ENCODE results near the gene PCSK6. TPM values are rescaled to one million over a fixed set of nuclear protein-coding genes. Genes with fewer than 3 reads are reported as not detected.

The PCSK6 gene
- total and polyA plus RNA-seq, 2 of the 8 experiments (the other 6 are each of a cell fraction or from before 2014, with no cell fraction given): 1.9 to 4.0 TPM

GRCh38 chr15:101503296-101503599 lies 13.7 kb upstream of the PCSK6 start:
- no peak overlapping the region for H3K27ac ChIP-seq (ENCODE audit: low read depth, low read length)
- no peak for TF ChIP-seq RFX5 (IDR thresholded peaks at IDR 0.05; ENCODE audit: borderline replicate concordance, low read depth, low read length)
- TF ChIP-seq RAD21 (IDR thresholded peaks at IDR 0.05 in 1 of 2, conservative IDR thresholded peaks at IDR 0.05 in 1 of 2; ENCODE audit: low read depth in 2 of 2, low read length in 2 of 2): no peak
- TF ChIP-seq CBX5 (IDR thresholded peaks at IDR 0.05; ENCODE audit: low read depth, low read length): no peak
- no peak for TF ChIP-seq ZNF274 (IDR thresholded peaks at IDR 0.05; ENCODE audit: borderline replicate concordance, extremely low read depth, low read length)
- no peak for TF ChIP-seq BCL11A (IDR thresholded peaks at IDR 0.05; ENCODE audit: low read depth in 2 of 2, low read length in 2 of 2)

More at GRCh38 chr15:101503296-101503599, 13.7 kb upstream of the PCSK6 start:
- no peak overlapping the region for H2BK5ac ChIP-seq (ENCODE audit: low read depth, low read length)
- H3K79me2 ChIP-seq (ENCODE audit: control insufficient read depth in 1 of 2, insufficient read depth in 2 of 2, low read length in 2 of 2): no peaks in the 10 kb centered on the region
- H3K4me3 ChIP-seq (ENCODE audit: extremely low read depth in 1 of 4, insufficient read depth in 2 of 4, low read depth in 3 of 4, low read length in 4 of 4): no peak overlapping the region
- ChIA-PET CTCF (ENCODE audit: partially characterized antibody) (interaction anchor here (1.0 to 3.9 kb wide), 14 partner anchors 19 to 208 kb away, joined by 3 to 31 read pairs (median 6); no protein-coding TSS in a partner anchor), POLR2A (ENCODE audit: partially characterized antibody) (no interaction called here)
- no peak overlapping the region for H2BK20ac ChIP-seq (ENCODE audit: low read length)
- H3K23ac ChIP-seq (ENCODE audit: insufficient read length): no peak overlapping the region
- H3K79me1 ChIP-seq (ENCODE audit: low read depth, low read length): no peaks in the 10 kb centered on the region
- no peak overlapping the region for H3K4me2 ChIP-seq (ENCODE audit: insufficient read depth in 1 of 2, low read depth in 2 of 2, low read length in 2 of 2)
- no peak overlapping the region for H2BK120ac ChIP-seq (replicated peaks; ENCODE audit: low read depth, low read length)
- no peak overlapping the region for H4K5ac ChIP-seq (ENCODE audit: insufficient read length, low read depth, low read length)
- FAIRE-seq: no peak
- no peak overlapping the region for H2AFZ ChIP-seq (ENCODE audit: low read length)
- WGBS, 2 experiments (ENCODE audit: extremely low coverage in 1 of 2, insufficient coverage in 1 of 2, insufficient read length in 1 of 2, insufficient replicate concordance in 2 of 2, low coverage in 1 of 2, low lambda C conversion rate in 2 of 2, missing lambda C conversion rate in 1 of 2): 91% methylated on average over 9 of the region's 9 CpGs; no CpG with 5 or more reads in 1 of the 2 experiments
- no peak overlapping the region for H4K8ac ChIP-seq (ENCODE audit: extremely low read depth, insufficient read depth, low read length)
- H3K9ac ChIP-seq (replicated peaks in 1 of 4; ENCODE audit: extremely low read depth in 1 of 4, low read depth in 3 of 4, low read length in 3 of 4): no peak overlapping the region
- no peak overlapping the region for H3K18ac ChIP-seq (ENCODE audit: extremely low read depth, low read length)
- H3K23me2 ChIP-seq (ENCODE audit: low read depth, low read length): no peaks in the 10 kb centered on the region
- H3K56ac ChIP-seq (replicated peaks; ENCODE audit: insufficient read length, low read depth, low read length): no peak overlapping the region
- H3K4ac ChIP-seq (replicated peaks; ENCODE audit: insufficient read length, low read depth, low read length): no peak overlapping the region
- H4K20me1 ChIP-seq (replicated peaks in 1 of 2; ENCODE audit: control insufficient read depth in 1 of 2, insufficient read depth in 2 of 2, low read length in 2 of 2): no peaks in the 10 kb centered on the region
- H3K9me3 ChIP-seq (ENCODE audit: insufficient read depth in 2 of 2, low read depth in 1 of 2, low read length in 1 of 2): no peaks in the 10 kb centered on the region
- DNase-seq (ENCODE audit: low read depth in 1 of 2, low spot score in 2 of 2): no peak
- no peaks in the 10 kb centered on the region for H3K27me3 ChIP-seq (replicated peaks in 1 of 4; ENCODE audit: control insufficient read depth in 3 of 4, extremely low read depth in 1 of 4, insufficient read depth in 3 of 4, low read length in 3 of 4)
- no peak overlapping the region for H4K91ac ChIP-seq (replicated peaks; ENCODE audit: insufficient read length, low read length)
- H3K36me3 ChIP-seq (ENCODE audit: control insufficient read depth in 2 of 4, insufficient read depth in 4 of 4, low read length in 3 of 4): no peaks in the 10 kb centered on the region
- no peak overlapping the region for H3K14ac ChIP-seq (ENCODE audit: insufficient read length)
- no peak overlapping the region for H2AK5ac ChIP-seq (ENCODE audit: low read depth, low read length)
- H2BK15ac ChIP-seq (ENCODE audit: low read length): no peak overlapping the region
- H2BK12ac ChIP-seq (ENCODE audit: low read depth, low read length): no peak overlapping the region
- H3K4me1 ChIP-seq (replicated peaks in 1 of 4; ENCODE audit: control insufficient read depth in 3 of 4, insufficient read depth in 4 of 4, low read length in 3 of 4): peaks cover 0 to 5% (median under 1%) of the 10 kb centered on the region in 4 experiments; a peak in 2 of 7 replicates

All from H1 (cell line).